ENCODE data around the gene USP37. TPM values are rescaled to one million over a fixed set of nuclear protein-coding genes. Genes with fewer than 3 reads are reported as not detected.

Gene USP37
- polyA plus RNA-seq, 2 of the 4 experiments (the other 2 are of a cell fraction): 5.1 to 12.8 TPM

DNA sequence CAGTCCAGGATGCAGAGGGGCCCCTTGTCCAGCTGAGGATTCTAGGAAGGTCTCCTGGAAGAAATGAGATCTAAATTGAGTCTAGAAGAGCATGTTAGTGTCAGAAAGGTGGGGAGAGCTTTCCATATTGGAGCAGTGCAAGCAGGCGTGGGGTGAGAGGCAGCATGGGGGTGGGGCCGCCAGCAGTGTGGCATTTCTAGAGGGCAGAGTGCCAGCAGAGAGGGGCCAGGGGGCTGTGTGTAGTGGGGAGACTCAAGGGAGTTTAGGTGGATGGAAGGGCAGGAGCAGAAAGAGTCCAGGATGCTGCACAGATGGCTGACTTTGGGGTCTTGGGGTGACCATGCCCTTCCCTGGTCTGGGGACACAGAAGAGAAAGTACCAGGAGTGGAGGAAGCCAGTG lies 147.1 kb downstream of the USP37 start:
- no peak overlapping the region for H3K27ac ChIP-seq
- 81% methylated on average over 2 of the region's 2 CpGs for WGBS (ENCODE audit: missing lambda C conversion rate)
- ChIA-PET POLR2A (no interaction called here), CTCF (no interaction called here)
- H3K4me3 ChIP-seq: no peak overlapping the region
- TF ChIP-seq PHF8 (IDR thresholded peaks at IDR 0.05; ENCODE audit: borderline replicate concordance, low read depth) (no peak), MAZ (IDR thresholded peaks at IDR 0.05; ENCODE audit: borderline replicate concordance, low read depth, low read length) (no peak), FOSB (CRISPR knock-in tag; IDR thresholded peaks at IDR 0.05) (no peak), RFX5 (IDR thresholded peaks at IDR 0.05) (no peak), TFCP2L1 (CRISPR knock-in tag; IDR thresholded peaks at IDR 0.05) (no peak), ZSCAN20 (CRISPR knock-in tag; IDR thresholded peaks at IDR 0.05) (no peak), HOXA7 (CRISPR knock-in tag; IDR thresholded peaks at IDR 0.05) (no peak), MYC (IDR thresholded peaks at IDR 0.05; ENCODE audit: borderline replicate concordance, low read length) (no peak)
- TF ChIP-seq, protein P1, sequence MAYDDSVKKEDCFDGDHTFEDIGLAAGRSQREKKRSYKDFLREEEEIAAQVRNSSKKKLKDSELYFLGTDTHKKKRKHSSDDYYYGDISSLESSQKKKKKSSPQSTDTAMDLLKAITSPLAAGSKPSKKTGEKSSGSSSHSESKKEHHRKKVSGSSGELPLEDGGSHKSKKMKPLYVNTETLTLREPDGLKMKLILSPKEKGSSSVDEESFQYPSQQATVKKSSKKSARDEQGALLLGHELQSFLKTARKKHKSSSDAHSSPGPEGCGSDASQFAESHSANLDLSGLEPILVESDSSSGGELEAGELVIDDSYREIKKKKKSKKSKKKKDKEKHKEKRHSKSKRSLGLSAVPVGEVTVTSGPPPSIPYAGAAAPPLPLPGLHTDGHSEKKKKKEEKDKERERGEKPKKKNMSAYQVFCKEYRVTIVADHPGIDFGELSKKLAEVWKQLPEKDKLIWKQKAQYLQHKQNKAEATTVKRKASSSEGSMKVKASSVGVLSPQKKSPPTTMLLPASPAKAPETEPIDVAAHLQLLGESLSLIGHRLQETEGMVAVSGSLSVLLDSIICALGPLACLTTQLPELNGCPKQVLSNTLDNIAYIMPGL (CRISPR knock-in tag; IDR thresholded peaks at IDR 0.05; ENCODE audit: borderline replicate concordance): no peak
- TF ChIP-seq, protein P2, sequence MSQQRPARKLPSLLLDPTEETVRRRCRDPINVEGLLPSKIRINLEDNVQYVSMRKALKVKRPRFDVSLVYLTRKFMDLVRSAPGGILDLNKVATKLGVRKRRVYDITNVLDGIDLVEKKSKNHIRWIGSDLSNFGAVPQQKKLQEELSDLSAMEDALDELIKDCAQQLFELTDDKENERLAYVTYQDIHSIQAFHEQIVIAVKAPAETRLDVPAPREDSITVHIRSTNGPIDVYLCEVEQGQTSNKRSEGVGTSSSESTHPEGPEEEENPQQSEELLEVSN (IDR thresholded peaks at IDR 0.05; ENCODE audit: borderline replicate concordance, low read depth): no peak
- no peak for FAIRE-seq
- no peaks in the 10 kb centered on the region for H3K9me3 ChIP-seq
- no peak for ATAC-seq
- peaks cover 6% of the 10 kb centered on the region for H3K4me1 ChIP-seq
- no peak for DNase-seq (ENCODE audit: low read depth in 1 of 2, low spot score in 1 of 2)
- no peak overlapping the region for H3K4me2 ChIP-seq

DNA sequence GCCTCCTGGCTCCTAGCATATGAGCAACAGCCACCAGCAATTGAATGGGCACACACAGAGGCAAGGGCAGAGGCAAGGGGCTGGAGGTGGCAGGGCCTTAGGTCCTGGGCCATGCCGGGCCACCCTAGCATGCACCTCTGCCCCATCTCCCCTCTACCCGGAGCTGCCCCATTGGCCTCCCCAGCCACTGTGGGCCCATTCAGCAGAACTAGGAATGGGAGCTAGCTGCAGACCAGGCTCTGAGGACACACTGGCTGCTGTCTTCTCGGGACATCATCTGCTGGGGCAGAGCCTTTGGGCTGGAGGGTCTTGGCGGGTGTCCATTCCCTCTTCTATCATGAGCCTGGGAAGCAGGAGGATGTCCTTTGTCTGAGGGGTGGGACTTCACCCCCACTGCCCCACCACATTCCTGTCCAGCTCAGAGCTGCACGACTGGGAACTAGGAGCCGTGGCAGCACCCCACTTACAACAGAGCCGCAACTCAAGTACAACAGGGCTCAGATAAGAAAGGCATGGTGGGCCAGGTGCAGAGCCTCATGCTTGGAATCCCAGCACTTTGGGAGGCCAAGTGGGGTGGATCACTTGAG lies 148.4 kb downstream of the USP37 start:
- DNase-seq (ENCODE audit: low read depth in 1 of 2, low spot score in 1 of 2) (no peak), FAIRE-seq (no peak), ATAC-seq (no peak)
- TF ChIP-seq, protein P3, sequence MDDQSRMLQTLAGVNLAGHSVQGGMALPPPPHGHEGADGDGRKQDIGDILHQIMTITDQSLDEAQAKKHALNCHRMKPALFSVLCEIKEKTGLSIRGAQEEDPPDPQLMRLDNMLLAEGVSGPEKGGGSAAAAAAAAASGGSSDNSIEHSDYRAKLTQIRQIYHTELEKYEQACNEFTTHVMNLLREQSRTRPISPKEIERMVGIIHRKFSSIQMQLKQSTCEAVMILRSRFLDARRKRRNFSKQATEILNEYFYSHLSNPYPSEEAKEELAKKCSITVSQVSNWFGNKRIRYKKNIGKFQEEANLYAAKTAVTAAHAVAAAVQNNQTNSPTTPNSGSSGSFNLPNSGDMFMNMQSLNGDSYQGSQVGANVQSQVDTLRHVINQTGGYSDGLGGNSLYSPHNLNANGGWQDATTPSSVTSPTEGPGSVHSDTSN (IDR thresholded peaks at IDR 0.05): no peak
- TF ChIP-seq KDM1A (IDR thresholded peaks at IDR 0.05; ENCODE audit: low read depth) (no peak), NFE2L2 (conservative IDR thresholded peaks at IDR 0.05; ENCODE audit: low read length) (no peak), FOSB (CRISPR knock-in tag; IDR thresholded peaks at IDR 0.05) (no peak), ZFP36 (IDR thresholded peaks at IDR 0.05; ENCODE audit: borderline replicate concordance, partially characterized antibody) (no peak), POLR2AphosphoS2 (conservative IDR thresholded peaks at IDR 0.05; ENCODE audit: low read length) (no peak), HOXA7 (CRISPR knock-in tag; IDR thresholded peaks at IDR 0.05) (no peak), EHMT2 (IDR thresholded peaks at IDR 0.05; ENCODE audit: low read depth) (no peak), PHF8 (IDR thresholded peaks at IDR 0.05; ENCODE audit: borderline replicate concordance, low read depth) (no peak), CHD4 (IDR thresholded peaks at IDR 0.05; ENCODE audit: borderline replicate concordance) (no peak), HEYL (CRISPR knock-in tag; IDR thresholded peaks at IDR 0.05) (no peak), MAFK (IDR thresholded peaks at IDR 0.05; ENCODE audit: partially characterized antibody) (no peak), RARB (CRISPR knock-in tag; IDR thresholded peaks at IDR 0.05) (no peak), CBX2 (IDR thresholded peaks at IDR 0.05; ENCODE audit: borderline replicate concordance, low read depth) (no peak), MAZ (IDR thresholded peaks at IDR 0.05; ENCODE audit: borderline replicate concordance, low read depth, low read length) (no peak), CBX8 (IDR thresholded peaks at IDR 0.05) (no peak), EHF (CRISPR knock-in tag; IDR thresholded peaks at IDR 0.05) (no peak), ZC3H11A (IDR thresholded peaks at IDR 0.05) (no peak)
- TF ChIP-seq, protein P4, sequence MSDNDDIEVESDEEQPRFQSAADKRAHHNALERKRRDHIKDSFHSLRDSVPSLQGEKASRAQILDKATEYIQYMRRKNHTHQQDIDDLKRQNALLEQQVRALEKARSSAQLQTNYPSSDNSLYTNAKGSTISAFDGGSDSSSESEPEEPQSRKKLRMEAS (IDR thresholded peaks at IDR 0.05): no peak
- Histone ChIP-seq H3K4me3 (no peak overlapping the region), H3K4me2 (no peak overlapping the region), H3K4me1 (peaks cover 6% of the 10 kb centered on the region), H3K9me3 (no peaks in the 10 kb centered on the region), H3K27ac (no peak overlapping the region)
- ChIA-PET POLR2A (no interaction called here), CTCF (no interaction called here)
- WGBS (ENCODE audit: missing lambda C conversion rate): 97% methylated on average over 5 of the region's 7 CpGs
